PC-3 (cell line): ENCODE data around the gene SPEF2.

Experiments
- EZH2 ChIP-seq: fragments of 300-600 bp; sonication (generic); IDR thresholded peaks from one replicate; pipeline ENCODE4 v1.6.1; 2017; ENCODE audit warnings: antibody characterized with exemption, mild to moderate bottlenecking, low read length; ENCODE audit not compliant: unreplicated experiment
- TF ChIP-seq, protein P1 (sequence below): fragments of 300-600 bp; sonication (generic); conservative IDR thresholded peaks from 2 replicates; pipeline ENCODE4 v1.5.1; 2017; ENCODE audit warnings: antibody characterized with exemption, low read depth, mild to moderate bottlenecking, low read length

DNA sequence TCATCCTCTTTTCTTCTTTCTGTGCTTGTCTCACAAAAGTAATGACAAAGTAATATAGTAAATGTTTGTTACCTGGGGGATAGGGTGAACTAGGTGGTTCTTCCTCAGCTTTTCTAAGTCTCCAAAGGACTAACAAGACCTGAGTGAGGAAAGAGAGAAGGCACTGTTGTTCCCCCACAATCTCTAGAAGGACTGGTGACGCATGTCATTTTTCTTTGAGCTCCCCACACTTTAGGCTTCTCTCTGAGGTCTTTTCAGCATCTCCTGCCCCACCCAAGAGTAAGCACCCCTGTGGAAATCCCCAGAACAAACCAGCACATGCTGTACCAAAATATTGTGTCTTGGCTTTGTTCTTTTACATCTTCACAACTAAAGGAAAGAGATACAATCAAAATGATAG, 236.6 kb downstream of the SPEF2 start:
- TF ChIP-seq, protein P1, sequence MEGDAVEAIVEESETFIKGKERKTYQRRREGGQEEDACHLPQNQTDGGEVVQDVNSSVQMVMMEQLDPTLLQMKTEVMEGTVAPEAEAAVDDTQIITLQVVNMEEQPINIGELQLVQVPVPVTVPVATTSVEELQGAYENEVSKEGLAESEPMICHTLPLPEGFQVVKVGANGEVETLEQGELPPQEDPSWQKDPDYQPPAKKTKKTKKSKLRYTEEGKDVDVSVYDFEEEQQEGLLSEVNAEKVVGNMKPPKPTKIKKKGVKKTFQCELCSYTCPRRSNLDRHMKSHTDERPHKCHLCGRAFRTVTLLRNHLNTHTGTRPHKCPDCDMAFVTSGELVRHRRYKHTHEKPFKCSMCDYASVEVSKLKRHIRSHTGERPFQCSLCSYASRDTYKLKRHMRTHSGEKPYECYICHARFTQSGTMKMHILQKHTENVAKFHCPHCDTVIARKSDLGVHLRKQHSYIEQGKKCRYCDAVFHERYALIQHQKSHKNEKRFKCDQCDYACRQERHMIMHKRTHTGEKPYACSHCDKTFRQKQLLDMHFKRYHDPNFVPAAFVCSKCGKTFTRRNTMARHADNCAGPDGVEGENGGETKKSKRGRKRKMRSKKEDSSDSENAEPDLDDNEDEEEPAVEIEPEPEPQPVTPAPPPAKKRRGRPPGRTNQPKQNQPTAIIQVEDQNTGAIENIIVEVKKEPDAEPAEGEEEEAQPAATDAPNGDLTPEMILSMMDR = no peak
- no peak for TF ChIP-seq EZH2
